GM12875 (cell line): Measurements from ENCODE around the gene ARHGEF6.

Source experiments
- H3K4me3 ChIP-seq: one replicate; pipeline ENCODE4 v1.5.1; 2011; ENCODE audit warnings: low read depth, low read length, control low read depth
- TF ChIP-seq, protein P1 (sequence below): IDR thresholded peaks from 2 replicates; pipeline ENCODE4 v1.5.1; 2011; ENCODE audit warnings: low read depth, mild to moderate bottlenecking, control low read depth, inconsistent platforms, low read length, moderate library complexity, borderline replicate concordance; ENCODE audit not compliant: insufficient read depth

Gene ARHGEF6

DNA sequence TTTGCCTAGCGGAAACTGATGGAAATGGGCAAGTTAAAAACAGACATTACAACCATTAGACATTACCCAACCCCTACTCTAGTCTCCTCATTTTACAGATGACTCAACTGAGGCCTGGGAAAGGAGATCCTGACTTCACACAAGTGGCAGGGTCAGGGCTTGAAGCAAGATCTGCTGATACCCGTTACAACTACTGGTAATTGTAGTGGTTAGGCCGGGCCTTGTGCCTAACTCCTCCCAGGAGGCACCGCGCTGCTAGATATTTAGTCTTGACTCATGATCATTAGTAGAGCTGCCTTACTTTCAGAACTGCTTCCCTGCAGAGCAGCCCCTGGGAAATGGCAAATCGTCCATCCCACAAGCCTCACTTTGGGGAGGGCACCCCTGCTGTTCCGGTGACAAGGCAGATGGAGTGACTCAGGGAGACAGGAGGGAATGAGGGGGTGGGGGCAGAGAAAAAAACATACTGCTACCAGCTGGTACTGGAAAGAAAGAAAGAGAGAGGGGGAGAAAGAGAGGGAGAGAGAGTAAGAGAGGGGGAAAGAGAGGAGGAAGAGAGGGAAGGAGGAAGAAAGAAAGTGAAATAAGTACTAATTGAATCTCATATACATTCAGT is 12.2 kb downstream of the ARHGEF6 start:
- TF ChIP-seq, protein P1, sequence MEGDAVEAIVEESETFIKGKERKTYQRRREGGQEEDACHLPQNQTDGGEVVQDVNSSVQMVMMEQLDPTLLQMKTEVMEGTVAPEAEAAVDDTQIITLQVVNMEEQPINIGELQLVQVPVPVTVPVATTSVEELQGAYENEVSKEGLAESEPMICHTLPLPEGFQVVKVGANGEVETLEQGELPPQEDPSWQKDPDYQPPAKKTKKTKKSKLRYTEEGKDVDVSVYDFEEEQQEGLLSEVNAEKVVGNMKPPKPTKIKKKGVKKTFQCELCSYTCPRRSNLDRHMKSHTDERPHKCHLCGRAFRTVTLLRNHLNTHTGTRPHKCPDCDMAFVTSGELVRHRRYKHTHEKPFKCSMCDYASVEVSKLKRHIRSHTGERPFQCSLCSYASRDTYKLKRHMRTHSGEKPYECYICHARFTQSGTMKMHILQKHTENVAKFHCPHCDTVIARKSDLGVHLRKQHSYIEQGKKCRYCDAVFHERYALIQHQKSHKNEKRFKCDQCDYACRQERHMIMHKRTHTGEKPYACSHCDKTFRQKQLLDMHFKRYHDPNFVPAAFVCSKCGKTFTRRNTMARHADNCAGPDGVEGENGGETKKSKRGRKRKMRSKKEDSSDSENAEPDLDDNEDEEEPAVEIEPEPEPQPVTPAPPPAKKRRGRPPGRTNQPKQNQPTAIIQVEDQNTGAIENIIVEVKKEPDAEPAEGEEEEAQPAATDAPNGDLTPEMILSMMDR: no peak
- no peak overlapping the region for H3K4me3 ChIP-seq

DNA sequence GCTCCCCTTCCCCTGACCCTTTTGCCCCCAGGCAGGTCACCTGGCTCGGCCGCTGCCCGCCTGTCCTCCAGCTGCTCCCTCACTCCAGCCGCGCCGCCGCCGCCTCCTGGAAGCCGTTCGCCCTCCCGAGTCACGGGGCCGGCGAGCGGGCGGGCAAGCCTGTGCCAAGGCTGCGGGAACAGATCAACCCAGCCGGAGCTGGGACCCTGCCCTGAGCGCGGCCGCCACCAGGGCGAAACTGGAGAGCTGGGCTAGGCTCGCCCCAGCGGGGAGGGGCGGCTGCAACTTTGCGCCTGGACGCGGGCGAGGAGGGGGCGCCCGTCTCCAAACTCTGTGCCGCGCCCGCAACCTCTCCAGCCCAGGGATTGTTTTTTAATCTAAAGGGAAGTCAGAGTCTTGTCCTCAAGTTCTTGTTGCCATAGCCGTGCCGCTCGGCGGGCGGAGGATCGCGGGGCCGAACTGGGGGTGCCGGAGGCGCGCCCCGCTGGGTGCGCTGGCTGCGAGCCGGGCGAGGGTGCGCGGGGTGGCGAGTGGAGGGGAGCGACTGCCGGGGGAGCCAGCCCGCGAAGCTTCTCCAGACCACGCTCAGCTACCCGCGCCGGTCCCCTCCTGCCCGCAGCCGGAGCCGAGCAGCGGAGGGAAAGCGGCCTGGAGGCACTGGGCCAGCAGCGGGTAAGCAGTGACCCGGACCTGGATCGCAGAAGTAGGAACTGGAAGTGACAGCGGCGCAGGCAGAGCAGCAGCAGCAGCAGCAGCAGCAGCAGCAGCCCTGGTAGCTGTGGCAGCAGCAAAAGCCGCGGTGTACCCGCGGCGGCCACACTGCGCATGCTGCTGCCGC is 13.4 kb downstream of the ARHGEF6 start:
- peak overlapping the region; percentile 59 for H3K4me3 ChIP-seq
- TF ChIP-seq, protein P1: no peak; the same call in 1 of the 2 replicates

DNA sequence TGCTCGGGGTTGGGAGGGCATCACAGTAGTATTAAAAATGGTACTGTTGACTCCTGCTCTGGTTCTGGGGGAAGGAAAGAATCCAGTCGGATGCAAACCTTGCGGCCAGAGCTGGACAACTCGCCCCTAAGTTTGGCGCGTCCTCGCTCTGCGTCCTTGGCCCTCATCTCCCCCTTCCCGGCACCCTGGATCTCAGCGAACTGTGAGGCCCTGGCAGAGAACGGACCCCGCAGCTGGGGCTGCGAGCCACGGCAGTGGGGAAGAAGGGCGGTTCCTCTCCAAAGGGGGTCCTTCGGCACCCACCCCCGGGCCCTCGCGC is 14.0 kb downstream of the ARHGEF6 start:
- peak overlapping the region; percentile 59 for H3K4me3 ChIP-seq

DNA sequence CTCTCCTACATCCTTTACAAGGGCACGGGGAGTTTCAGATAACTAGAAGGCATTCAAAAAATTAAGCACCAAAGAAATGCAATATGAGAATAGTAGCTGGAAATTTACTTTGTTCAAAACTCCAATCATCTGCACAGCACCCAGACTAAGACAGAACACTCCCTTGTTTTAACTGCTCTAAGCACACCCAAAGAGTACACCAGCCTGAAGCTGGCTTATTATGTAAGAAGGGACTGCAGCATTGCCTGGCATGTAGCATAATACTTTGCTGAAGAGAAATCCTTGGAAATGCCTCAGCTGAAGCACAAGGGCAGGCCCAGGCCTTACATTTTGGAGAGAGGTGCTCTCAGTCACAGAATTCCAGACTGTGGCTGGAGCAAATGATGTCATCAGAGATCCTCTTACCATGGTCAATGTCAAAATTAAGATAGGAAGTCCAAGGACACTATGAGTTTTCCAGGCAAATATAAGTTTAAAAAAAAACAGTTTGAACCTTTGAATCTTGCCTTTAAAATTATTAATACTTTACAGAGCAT is 14.8 kb downstream of the ARHGEF6 start:
- no peak overlapping the region for H3K4me3 ChIP-seq
- TF ChIP-seq, protein P1: no peak

More for the DNA sequence above, 14.0 kb downstream of the ARHGEF6 start:
- TF ChIP-seq, protein P1: no peak

DNA sequence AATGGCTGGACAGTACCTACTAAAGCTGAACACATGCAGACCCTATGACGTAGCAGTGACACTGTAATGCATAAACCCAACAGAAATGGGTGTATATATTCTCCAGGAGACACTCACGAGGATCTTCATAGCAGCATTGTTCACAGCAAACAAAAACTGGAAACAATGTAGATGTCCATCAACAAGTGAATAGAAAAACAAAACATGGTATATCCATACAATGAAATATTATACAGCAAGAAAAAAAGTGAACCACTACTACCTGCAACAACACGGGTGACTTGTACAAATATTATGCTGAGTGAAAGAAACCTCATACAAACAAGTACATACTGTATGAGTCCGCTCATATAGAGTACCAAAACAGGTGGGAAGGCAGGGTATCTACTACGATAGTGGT is 16.5 kb downstream of the ARHGEF6 start:
- TF ChIP-seq, protein P1: no peak
- no peak overlapping the region for H3K4me3 ChIP-seq

DNA sequence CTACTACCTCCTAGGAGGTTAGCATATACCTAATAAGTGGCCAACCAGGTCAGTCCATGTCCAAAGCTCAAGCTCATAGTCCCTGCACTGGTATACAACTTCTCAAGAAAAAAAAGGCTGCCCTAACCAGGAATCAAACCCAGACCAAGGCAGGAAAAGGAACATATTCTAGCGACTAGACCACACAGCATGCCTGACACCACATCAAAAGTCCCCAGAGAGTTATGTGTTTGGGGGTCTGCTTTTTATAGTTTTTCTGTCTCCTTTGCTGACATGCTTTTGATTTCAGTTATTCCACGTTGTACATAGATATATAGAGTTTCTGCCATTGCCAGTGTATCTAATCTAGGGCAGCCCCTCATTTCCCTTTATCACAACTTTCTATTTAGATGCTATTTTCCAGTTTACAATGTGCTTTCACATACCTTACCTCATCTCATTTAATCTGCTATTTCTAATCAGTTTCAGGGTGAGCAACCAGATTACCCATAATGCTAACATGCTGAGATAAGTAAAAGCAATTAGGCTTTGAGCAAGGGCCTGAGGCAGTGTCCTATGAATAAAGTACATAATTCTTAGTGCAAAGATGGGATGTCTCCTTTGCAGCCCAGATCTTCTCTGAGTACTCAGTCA is 17.8 kb downstream of the ARHGEF6 start:
- H3K4me3 ChIP-seq: no peak overlapping the region
- TF ChIP-seq, protein P1: no peak
